Neural cell (in vitro differentiated cells): ENCODE data around the gene YBX2. TPM values are rescaled to one million over a fixed set of nuclear protein-coding genes. Genes with fewer than 3 reads are reported as not detected.

Experiments used
- H2AFZ ChIP-seq: fragments of 200-600, 300-800 bp; sonication (generic), shearing (Covaris generic); 2 replicates; pipeline ENCODE4 v1.6.0; 2014; ENCODE audit warnings: low read depth, mild to moderate bottlenecking, antibody characterized with exemption, low read length, moderate library complexity
- H3F3A ChIP-seq: fragments of 200-600 bp; shearing (Covaris generic); 2 replicates; pipeline ENCODE4 v1.6.1; 2016; ENCODE audit warnings: mild to moderate bottlenecking, moderate library complexity, mixed read lengths, antibody characterized with exemption, low read length; ENCODE audit not compliant: insufficient read depth, poor library complexity, severe bottlenecking
- H3K27ac ChIP-seq: fragments of 200-600, 300-800 bp; sonication (generic), shearing (Covaris generic); 2 replicates; pipeline ENCODE4 v1.5.1; 2014; ENCODE audit warnings: mild to moderate bottlenecking, low read length, moderate library complexity
- H3K27me3 ChIP-seq: fragments of 300-800, 200-600 bp; sonication (generic), shearing (Covaris generic); 2 replicates; pipeline ENCODE4 v1.6.0; 2014; ENCODE audit warnings: mild to moderate bottlenecking, low read depth, low read length, moderate library complexity; ENCODE audit not compliant: insufficient read depth
- H3K36me3 ChIP-seq: fragments of 300-800, 200-600 bp; sonication (generic), shearing (Covaris generic); 2 replicates; pipeline ENCODE4 v1.5.1; 2014; ENCODE audit warnings: mild to moderate bottlenecking, antibody characterized with exemption, low read length, moderate library complexity; ENCODE audit not compliant: insufficient read depth
- H3K4me2 ChIP-seq: fragments of 300-800, 200-600 bp; sonication (generic), shearing (Covaris generic); 2 replicates; pipeline ENCODE4 v1.6.0; 2014; ENCODE audit warnings: mild to moderate bottlenecking, low read length
- H3K4me3 ChIP-seq: fragments of 300-800, 200-600 bp; sonication (generic), shearing (Covaris generic); 2 replicates; pipeline ENCODE4 v1.5.1; 2014; ENCODE audit warnings: mild to moderate bottlenecking, low read length, moderate library complexity
- H3K79me2 ChIP-seq: fragments of 200-600 bp; shearing (Covaris generic); replicated peaks from 2 replicates; pipeline ENCODE4 v1.6.0; 2014; ENCODE audit warnings: mild to moderate bottlenecking, low read length, moderate library complexity; ENCODE audit not compliant: insufficient read depth
- H3K9ac ChIP-seq: fragments of 300-800, 200-600 bp; sonication (generic), shearing (Covaris generic); 2 replicates; pipeline ENCODE4 v1.6.1; 2016; ENCODE audit warnings: mild to moderate bottlenecking, low read length, mixed read lengths
- H3K9me2 ChIP-seq: fragments of 200-600 bp; shearing (Covaris generic); 2 replicates; pipeline ENCODE4 v1.6.1; 2016; ENCODE audit warnings: mild to moderate bottlenecking, low read length, mixed read lengths; ENCODE audit not compliant: insufficient read depth
- H3K9me3 ChIP-seq: fragments of 200-600, 300-800 bp; sonication (generic), shearing (Covaris generic); 2 replicates; pipeline ENCODE4 v1.6.1; 2016; ENCODE audit warnings: mild to moderate bottlenecking, mixed run types, low read length, moderate library complexity, mixed read lengths
- H4K20me1 ChIP-seq: fragments of 200-600 bp; shearing (Covaris generic); 2 replicates; pipeline ENCODE4 v1.6.1; 2016; ENCODE audit warnings: mild to moderate bottlenecking, mixed run types; ENCODE audit not compliant: insufficient read depth
- CTCF ChIP-seq: fragments of 450-650 bp; IDR thresholded peaks from 2 replicates; pipeline ENCODE4 v1.5.1; 2014; ENCODE audit warnings: antibody characterized with exemption, mild to moderate bottlenecking, moderate library complexity; ENCODE audit not compliant: poor library complexity, severe bottlenecking
- EP300 ChIP-seq: fragments of 450-650 bp; conservative IDR thresholded peaks from 2 replicates; pipeline ENCODE4 v1.6.1; 2014; ENCODE audit warnings: antibody characterized with exemption, mild to moderate bottlenecking, moderate library complexity; ENCODE audit not compliant: poor library complexity, severe bottlenecking
- EZH2 ChIP-seq: fragments of 200-600, 300-800 bp; shearing (Covaris generic), sonication (generic); IDR thresholded peaks from 2 replicates; pipeline ENCODE4 v1.6.1; 2014; ENCODE audit warnings: antibody characterized with exemption, low read length, borderline replicate concordance, mild to moderate bottlenecking; ENCODE audit not compliant: insufficient read depth, poor library complexity, severe bottlenecking
- MXI1 ChIP-seq: fragments of 450-650 bp; conservative IDR thresholded peaks from 2 replicates; pipeline ENCODE4 v1.6.1; 2014; ENCODE audit warnings: antibody characterized with exemption, mild to moderate bottlenecking; ENCODE audit not compliant: poor library complexity, severe bottlenecking
- POLR2AphosphoS5 ChIP-seq: IDR thresholded peaks from 2 replicates; pipeline ENCODE4 v1.6.1; 2012
- RAD21 ChIP-seq: fragments of 450-650 bp; conservative IDR thresholded peaks from 2 replicates; pipeline ENCODE4 v1.6.1; 2014; ENCODE audit warnings: antibody characterized with exemption, mild to moderate bottlenecking, moderate library complexity
- REST ChIP-seq: IDR thresholded peaks from 2 replicates; pipeline ENCODE4 v1.6.1; 2012; ENCODE audit warnings: borderline replicate concordance
- SMC3 ChIP-seq: fragments of 450-650 bp; conservative IDR thresholded peaks from 2 replicates; pipeline ENCODE4 v1.6.1; 2014; ENCODE audit warnings: antibody characterized with exemption, mild to moderate bottlenecking, moderate library complexity; ENCODE audit not compliant: poor library complexity
- TAF1 ChIP-seq: IDR thresholded peaks from 2 replicates; pipeline ENCODE4 v1.6.1; 2012; ENCODE audit warnings: low read depth
- polyA plus RNA-seq: library from polyadenylated mRNA; depleted of rRNA; stranded (reverse); fragments of >200 nt; gene quantifications from 2 replicates; pipeline ENCODE4 v1.2.3, GENCODE V29; 2014

YBX2 gene
- polyA plus RNA-seq, 1 donor from 2014 or later, result 2.1 TPM

GRCh38 chr17:7281074-7281952 lies 13.1 kb downstream of the YBX2 start, which contains the start of gene SLC2A4:
SLC2A4 (plus strand) TSS chr17:7281718; CDS start chr17:7281935, 217 bp downstream.
- TF ChIP-seq MXI1 (peak; percentile 76), RAD21 (no peak), CTCF (no peak), SMC3 (no peak)
- peak within 1 kb of the TSS; percentile 60 for H3K4me3 ChIP-seq
- no peaks in the 10 kb centered on the region for H4K20me1 ChIP-seq
- no peaks in the 10 kb centered on the region for H3K9me3 ChIP-seq
- H3K27me3 ChIP-seq, result peaks cover 31% of the 10 kb centered on the region
- no peak within 1 kb of the TSS for H3K27ac ChIP-seq
- H3K36me3 ChIP-seq, result no peaks in the 10 kb centered on the region
- no peak within 1 kb of the TSS for H2AFZ ChIP-seq
- H3F3A ChIP-seq, result no peaks in the 10 kb centered on the region
- no peak within 1 kb of the TSS for H3K9ac ChIP-seq
- H3K4me2 ChIP-seq, result peak within 1 kb of the TSS; percentile 84
- no peaks in the 10 kb centered on the region for H3K9me2 ChIP-seq
- H3K79me2 ChIP-seq, result no peaks in the 10 kb centered on the region

GRCh38 chr17:7280519-7281073 lies 13.8 kb downstream of the YBX2 start:
- no peak overlapping the region for H3K9ac ChIP-seq
- no peaks in the 10 kb centered on the region for H3F3A ChIP-seq
- no peaks in the 10 kb centered on the region for H4K20me1 ChIP-seq
- no peaks in the 10 kb centered on the region for H3K79me2 ChIP-seq
- no peak overlapping the region for H3K27ac ChIP-seq
- TF ChIP-seq MXI1 (peak; percentile 12), RAD21 (peak; percentile 96), REST (no peak), SMC3 (peak; percentile 96), EP300 (no peak), POLR2AphosphoS5 (no peak), CTCF (peak; percentile 98), TAF1 (no peak), EZH2 (no peak)
- H3K36me3 ChIP-seq, result no peaks in the 10 kb centered on the region
- H3K4me2 ChIP-seq, result peak overlapping the region; percentile 84
- no peak overlapping the region for H2AFZ ChIP-seq
- H3K9me2 ChIP-seq, result no peaks in the 10 kb centered on the region
- H3K4me3 ChIP-seq, result peak overlapping the region; percentile 60
- H3K9me3 ChIP-seq, result no peaks in the 10 kb centered on the region
- H3K27me3 ChIP-seq, result peaks cover 31% of the 10 kb centered on the region
